HG02840 (cell line): ENCODE results near the gene PSMA2.
"Not testable (repeated sequence)": the region's sequence is repeated elsewhere in the genome, so short reads cannot be mapped to it uniquely, and the experiment has no call there.

ENCODE experiments used
- ATAC-seq: cut with Tn5 transposase; IDR thresholded peaks from one replicate; pipeline ENCODE4 v1.9.1; 2021; ENCODE audit warnings: mild to moderate bottlenecking, moderate library complexity, moderate number of reproducible peaks; ENCODE audit not compliant: unreplicated experiment, low FRiP score

Gene PSMA2

GRCh38 chr7:42910306-42910705 is 21.7 kb downstream of the PSMA2 start:
- ATAC-seq, result no peak

- no peak for ATAC-seq
These were observed 24.7 kb downstream of the PSMA2 start for GRCh38 chr7:42907316-42907715.

DNA sequence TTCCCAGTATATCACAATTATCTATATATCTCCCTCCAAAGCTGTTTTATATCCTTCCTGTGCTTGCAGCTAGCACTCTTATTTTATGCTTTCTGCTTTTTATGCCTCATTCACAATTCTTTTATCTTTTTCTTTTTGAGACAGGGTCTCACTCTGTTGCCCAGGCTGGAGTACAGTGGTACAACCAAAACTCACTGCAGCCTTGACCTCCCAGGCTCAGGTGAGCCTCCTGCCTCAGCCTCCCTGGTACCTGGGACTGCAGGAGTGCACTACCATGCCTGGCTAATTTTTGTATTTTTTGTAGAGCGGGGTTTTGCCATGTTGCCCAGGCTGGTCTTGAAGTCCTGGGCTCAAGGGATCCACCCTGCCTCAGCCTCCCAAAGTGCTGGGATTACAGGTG is 25.8 kb downstream of the PSMA2 start:
- no peak for ATAC-seq

- ATAC-seq, result no peak
These were observed 29.6 kb downstream of the PSMA2 start for GRCh38 chr7:42902331-42902730.

DNA sequence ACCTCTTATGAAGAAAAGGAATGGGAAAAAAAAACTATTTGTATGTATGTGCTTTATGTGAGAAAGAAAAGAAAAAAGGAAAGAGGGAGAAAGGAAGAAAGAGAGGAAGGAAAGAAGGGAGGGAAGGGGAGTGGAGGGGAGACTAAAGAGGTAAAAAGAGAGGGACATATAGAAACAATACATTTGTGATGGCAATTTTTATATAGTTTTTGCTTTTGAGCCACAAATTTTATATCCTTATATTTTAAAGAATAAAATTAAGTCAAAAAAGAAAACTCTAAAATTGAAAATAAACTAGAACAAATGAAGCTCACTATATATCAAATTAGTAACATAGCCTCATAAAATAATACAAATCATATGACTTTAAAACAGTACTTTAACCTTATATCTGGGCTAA is 31.1 kb downstream of the PSMA2 start:
- no peak for ATAC-seq

GRCh38 chr7:42893346-42894240 is 38.4 kb downstream of the PSMA2 start:
- ATAC-seq, result no peak

- no peak for ATAC-seq
These were observed 45.0 kb downstream of the PSMA2 start for GRCh38 chr7:42886893-42887505.

GRCh38 chr7:42886129-42886528 is 45.8 kb downstream of the PSMA2 start:
- ATAC-seq, result no peak

DNA sequence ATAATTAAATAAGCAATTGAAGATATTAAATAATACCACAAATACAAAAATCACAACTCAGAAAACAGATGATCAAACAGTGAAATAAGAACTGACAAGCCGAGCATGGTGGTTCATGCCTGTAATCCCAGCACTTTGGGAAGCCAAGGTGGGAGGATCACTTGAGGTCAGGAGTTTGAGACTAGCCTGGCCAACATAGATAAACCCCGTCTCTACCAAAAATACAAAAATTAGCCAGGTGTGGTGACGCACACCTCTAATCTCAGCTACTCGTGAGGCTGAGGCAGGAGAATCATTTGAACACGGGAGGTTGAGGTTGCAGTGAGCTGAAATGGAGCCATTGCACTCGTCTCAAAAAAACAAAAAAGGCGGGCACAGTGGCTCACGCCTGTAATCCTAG is 46.8 kb downstream of the PSMA2 start:
- not testable (repeated sequence) for ATAC-seq

GRCh38 chr7:42883950-42884349 is 48.0 kb downstream of the PSMA2 start:
- ATAC-seq, result no peak

DNA sequence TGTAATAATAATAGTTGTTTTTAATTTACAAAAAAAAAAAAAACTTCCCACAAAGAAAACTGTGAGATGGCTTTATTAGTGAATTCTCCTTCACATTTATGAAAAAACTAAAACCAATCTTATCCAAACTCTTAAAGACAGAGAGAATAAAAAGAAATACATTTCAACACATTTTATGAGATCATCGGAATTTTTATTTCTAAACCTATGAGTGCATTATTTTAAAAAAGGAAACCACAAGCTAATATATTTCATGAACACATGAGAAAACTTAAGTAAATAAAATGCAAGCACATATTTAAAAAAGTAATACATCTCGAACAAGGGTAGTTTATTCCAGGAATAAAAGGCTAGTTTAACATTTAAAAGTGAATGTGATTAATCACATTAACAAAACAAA is 51.6 kb downstream of the PSMA2 start:
- ATAC-seq, result no peak

- no peak for ATAC-seq
These were observed 53.7 kb downstream of the PSMA2 start for GRCh38 chr7:42878303-42878702.

GRCh38 chr7:42877862-42878261 is 54.1 kb downstream of the PSMA2 start:
- no peak for ATAC-seq

- ATAC-seq, result no peak
These were observed 55.5 kb downstream of the PSMA2 start for GRCh38 chr7:42876182-42877068.

DNA sequence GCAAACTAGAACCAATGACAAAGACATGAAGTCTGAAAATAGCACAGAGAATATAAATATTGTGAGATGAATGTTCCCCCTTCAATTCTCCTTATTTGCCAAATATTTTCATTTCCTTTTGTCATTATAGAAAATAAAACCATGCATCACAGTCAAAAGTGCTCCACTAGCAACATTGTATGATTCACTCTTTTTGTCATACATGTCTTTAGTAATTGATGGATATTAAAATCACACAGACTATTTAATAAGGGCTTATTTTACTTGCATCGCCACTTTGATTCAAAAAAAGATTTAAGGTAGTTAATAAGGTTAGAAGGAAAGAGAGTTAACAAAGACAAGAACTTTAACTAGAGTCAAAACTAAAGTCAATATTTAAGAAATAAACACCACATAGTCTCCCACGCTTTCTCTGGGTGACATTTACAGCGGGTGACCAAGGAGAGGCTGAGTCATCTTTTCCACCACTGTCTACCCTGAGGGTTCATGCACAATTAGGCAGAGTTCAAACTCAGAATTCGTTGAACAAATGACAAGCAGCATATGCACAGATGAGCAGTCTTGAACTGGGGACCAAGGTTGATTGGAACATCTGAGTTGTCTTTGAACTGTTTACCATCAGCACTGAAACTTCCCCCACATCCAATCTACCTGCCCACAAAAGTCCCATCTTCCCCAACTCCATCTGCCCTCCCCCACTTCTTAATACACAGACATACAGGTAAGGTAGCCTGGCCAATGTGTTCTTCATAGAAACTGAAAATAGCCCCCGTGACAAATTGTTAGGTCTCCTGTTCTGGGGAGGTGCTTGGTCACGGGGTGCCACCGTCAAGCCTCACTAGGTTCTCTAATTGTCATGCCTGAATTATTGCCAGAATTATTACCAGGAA is 62.6 kb downstream of the PSMA2 start:
- peak; percentile 99 for ATAC-seq

GRCh38 chr7:42868480-42868879 is 63.5 kb downstream of the PSMA2 start:
- no peak for ATAC-seq
